GF-D8 (cell line): Measurements from ENCODE around the gene ALDH8A1.
"Not testable (repeated sequence)": the region's sequence is repeated elsewhere in the genome, so short reads cannot be mapped to it uniquely, and the experiment has no call there.

ENCODE experiments used
- DNase-seq: peaks from one replicate; lab custom pipeline; 2025; lab: John Stamatoyannopoulos, UW

Gene ALDH8A1

GRCh38 chr6:134909701-134910592 is 40.0 kb downstream of the ALDH8A1 start:
- no peak for DNase-seq

GRCh38 chr6:134908906-134909516 is 40.9 kb downstream of the ALDH8A1 start:
- no peak for DNase-seq

GRCh38 chr6:134904731-134905130 is 45.2 kb downstream of the ALDH8A1 start:
- not testable (repeated sequence) for DNase-seq

GRCh38 chr6:134903448-134903847 is 46.5 kb downstream of the ALDH8A1 start:
- DNase-seq = no peak

- DNase-seq = no peak
These were observed 47.0 kb downstream of the ALDH8A1 start for GRCh38 chr6:134902936-134903335.

- DNase-seq = no peak
These were observed 47.6 kb downstream of the ALDH8A1 start for GRCh38 chr6:134902074-134902861.

- DNase-seq = no peak
These were observed 51.3 kb downstream of the ALDH8A1 start for GRCh38 chr6:134898575-134898974.

- DNase-seq = not testable (repeated sequence)
These were observed 51.7 kb downstream of the ALDH8A1 start for GRCh38 chr6:134898166-134898565.

GRCh38 chr6:134896910-134897309 is 53.0 kb downstream of the ALDH8A1 start:
- no peak for DNase-seq

GRCh38 chr6:134894800-134895199 is 55.1 kb downstream of the ALDH8A1 start:
- no peak for DNase-seq

- DNase-seq = no peak
These were observed 57.5 kb downstream of the ALDH8A1 start for GRCh38 chr6:134892362-134892761.

GRCh38 chr6:134891633-134892032 is 58.3 kb downstream of the ALDH8A1 start:
- DNase-seq = no peak

GRCh38 chr6:134888316-134888715 is 61.6 kb downstream of the ALDH8A1 start:
- DNase-seq = no peak

GRCh38 chr6:134884752-134885151 is 65.1 kb downstream of the ALDH8A1 start:
- no peak for DNase-seq

GRCh38 chr6:134883314-134883713 is 66.6 kb downstream of the ALDH8A1 start:
- DNase-seq = no peak

GRCh38 chr6:134882426-134883038 is 67.4 kb downstream of the ALDH8A1 start:
- DNase-seq = no peak

- no peak for DNase-seq
These were observed 69.3 kb downstream of the ALDH8A1 start for GRCh38 chr6:134880487-134881190.

GRCh38 chr6:134878136-134878535 is 71.8 kb downstream of the ALDH8A1 start:
- no peak for DNase-seq

GRCh38 chr6:134875367-134875766 is 74.5 kb downstream of the ALDH8A1 start:
- no peak for DNase-seq

GRCh38 chr6:134873500-134874388 is 76.2 kb downstream of the ALDH8A1 start:
- DNase-seq = no peak
